HepG2 (cell line): ENCODE measurements around the gene KRT12. TPM values are rescaled to one million over a fixed set of nuclear protein-coding genes. Genes with fewer than 3 reads are reported as not detected.

Source experiments
- ATAC-seq: fragments of 200-7000 bp; cut with Tn5 transposase; 3 replicates; pipeline ENCODE4 v1.9.1; 2020; ENCODE audit warnings: mild to moderate bottlenecking, moderate library complexity
- BruUV-seq: library from RNA; stranded (reverse); fragments of 400-500 nt; replicated peaks from 2 replicates; lab custom pipeline; 2021; lab: Mats Ljungman, UMichigan
- CTCF ChIA-PET: fragments of 300-600 bp; formaldehyde crosslinking; extraction: SDS; loops from one replicate; lab custom pipeline; 2021; ENCODE audit warnings: low total read pairs, inconsistent platforms, low intra/inter-chr PET ratio; lab: Yijun Ruan, JAX
- POLR2A ChIA-PET: fragments of 350-600 bp; sonication (Branson Sonifier 250); formaldehyde crosslinking; loops from one replicate; lab custom pipeline; 2020; ENCODE audit warnings: antibody characterized with exemption, inconsistent platforms; lab: Yijun Ruan, JAX
- DNase-seq: peaks from one replicate; pipeline ENCODE4 v3.0.0-alpha.2; 2015; ENCODE audit warnings: low spot score
- FAIRE-seq: peaks from 3 replicates; lab custom pipeline; 2011; peaks lifted over from hg19 to GRCh38; lab: Jason Lieb, UNC
- H2AFZ ChIP-seq: one replicate; pipeline ENCODE4 v1.6.1; 2011; ENCODE audit warnings: low read length, inconsistent platforms
- H3K27ac ChIP-seq: fragments of 300-600 bp; 3 replicates; pipeline ENCODE4 v1.8.0; 2011; ENCODE audit warnings: mixed run types, mild to moderate bottlenecking, mixed read lengths, low read length, inconsistent platforms; ENCODE audit not compliant: insufficient read depth; ENCODE audit errors: extremely low read length
- H3K27me3 ChIP-seq, 2 experiments: fragments of 200-600 bp in 1 of 2; 2 replicates in 1 of 2; 3 replicates in 1 of 2; pipeline versions ENCODE4 v1.6.0 to v1.8.0; 2011; ENCODE audit warnings: low read length in 2 of 2, mild to moderate bottlenecking in 2 of 2, moderate library complexity in 2 of 2, inconsistent platforms in 1 of 2; ENCODE audit not compliant: insufficient read depth in 2 of 2, control insufficient read depth in 1 of 2
- H3K36me3 ChIP-seq, 2 experiments: fragments of 200-600 bp in 1 of 2; replicated peaks in 1 of 2; 2 replicates in 1 of 2; 3 replicates in 1 of 2; pipeline versions ENCODE4 v1.5.1 to v1.8.0; 2011; ENCODE audit warnings: low read length in 2 of 2, inconsistent platforms in 1 of 2; ENCODE audit not compliant: insufficient read depth in 2 of 2, control insufficient read depth in 1 of 2
- H3K4me1 ChIP-seq: 2 replicates; pipeline ENCODE4 v1.5.1; 2012; ENCODE audit warnings: low read length, inconsistent platforms; ENCODE audit not compliant: insufficient read depth
- H3K4me2 ChIP-seq: 2 replicates; pipeline ENCODE4 v1.6.0; 2011; ENCODE audit warnings: low read depth, low read length, inconsistent platforms
- H3K4me3 ChIP-seq, 3 experiments: fragments of 200-600 bp in 1 of 3; sonication (generic), shearing (Covaris generic) in 1 of 3; replicated peaks in 1 of 3; 2 replicates each; pipeline ENCODE4 v1.5.1; 2011 to 2016; ENCODE audit warnings: low read length in 3 of 3, inconsistent platforms in 2 of 3, low read depth in 2 of 3, mild to moderate bottlenecking in 2 of 3, control low read depth in 1 of 3, mixed read lengths in 1 of 3; ENCODE audit not compliant: insufficient read depth in 1 of 3
- H3K79me2 ChIP-seq: one replicate; pipeline ENCODE4 v1.6.1; 2011; ENCODE audit warnings: low read length, inconsistent platforms; ENCODE audit not compliant: insufficient read depth
- H3K9ac ChIP-seq: 2 replicates; pipeline ENCODE4 v1.6.0; 2011; ENCODE audit warnings: mild to moderate bottlenecking, low read depth, low read length, inconsistent platforms; ENCODE audit not compliant: insufficient read depth
- H3K9me3 ChIP-seq: 2 replicates; pipeline ENCODE4 v1.5.1; 2012; ENCODE audit warnings: mild to moderate bottlenecking, low read length
- H4K20me1 ChIP-seq: 2 replicates; pipeline ENCODE4 v1.6.0; 2011; ENCODE audit warnings: inconsistent platforms, mild to moderate bottlenecking, low read length, moderate library complexity; ENCODE audit not compliant: insufficient read depth
- ARNT2 ChIP-seq: sonication (generic); formaldehyde crosslinking; IDR thresholded peaks from 2 replicates; pipeline ENCODE4 v1.8.0; 2022; ENCODE audit warnings: mild to moderate bottlenecking, low read depth, missing genetic modification reagents, moderate library complexity
- ASH2L ChIP-seq: fragments of 300-600, 200-600 bp; sonication (generic); IDR thresholded peaks from 2 replicates; pipeline ENCODE4 v1.7.0; 2017; ENCODE audit warnings: low read depth, mild to moderate bottlenecking, moderate library complexity, mixed read lengths, low read length; ENCODE audit not compliant: insufficient read length
- BCLAF1 ChIP-seq: fragments of 450-650 bp; IDR thresholded peaks from 2 replicates; pipeline ENCODE4 v1.6.1; 2017; ENCODE audit warnings: mild to moderate bottlenecking
- GTF3A ChIP-seq: sonication (generic); formaldehyde crosslinking; conservative IDR thresholded peaks from 2 replicates; pipeline ENCODE4 v1.4.0; 2020; ENCODE audit warnings: mild to moderate bottlenecking, missing genetic modification reagents
- HOXA7 ChIP-seq: sonication (generic); formaldehyde crosslinking; IDR thresholded peaks from 2 replicates; pipeline ENCODE4 v1.8.1; 2022; ENCODE audit warnings: mild to moderate bottlenecking, missing genetic modification reagents, moderate library complexity
- NFYC ChIP-seq: IDR thresholded peaks from 2 replicates; pipeline ENCODE4 v1.6.1; 2016; ENCODE audit warnings: missing genetic modification reagents, missing compliant biosample characterization
- NR1H2 ChIP-seq: sonication (generic); formaldehyde crosslinking; IDR thresholded peaks from 2 replicates; pipeline ENCODE4 v1.8.1; 2022; ENCODE audit warnings: low read depth, missing genetic modification reagents, borderline replicate concordance
- RNF2 ChIP-seq: fragments of 450-650 bp; conservative IDR thresholded peaks from 2 replicates; pipeline ENCODE4 v1.6.1; 2016; ENCODE audit warnings: low read depth
- SNAI1 ChIP-seq: sonication (generic); formaldehyde crosslinking; IDR thresholded peaks from 2 replicates; pipeline ENCODE4 v1.5.0; 2020; ENCODE audit warnings: mild to moderate bottlenecking, missing genetic modification reagents, borderline replicate concordance
- SOX6 ChIP-seq, 2 experiments: fragments of 450-650 bp in 1 of 2; sonication (generic) in 1 of 2; formaldehyde crosslinking in 1 of 2; IDR thresholded peaks; 2 replicates each; pipeline versions ENCODE4 v1.4.0 to v1.6.1; 2017 to 2020; ENCODE audit warnings: antibody characterized with exemption in 1 of 2, mild to moderate bottlenecking in 1 of 2, missing genetic modification reagents in 1 of 2
- SPEN ChIP-seq: sonication (generic); formaldehyde crosslinking; IDR thresholded peaks from 2 replicates; pipeline ENCODE4 v1.5.1; 2020; ENCODE audit warnings: low read depth, mild to moderate bottlenecking, missing genetic modification reagents
- TRIM24 ChIP-seq: sonication (generic); formaldehyde crosslinking; IDR thresholded peaks from 2 replicates; pipeline ENCODE4 v1.8.0; 2022; ENCODE audit warnings: mild to moderate bottlenecking, missing genetic modification reagents
- ZFYVE20 ChIP-seq: sonication (generic); formaldehyde crosslinking; IDR thresholded peaks from 2 replicates; pipeline ENCODE4 v1.8.0; 2023; ENCODE audit warnings: low read depth, mild to moderate bottlenecking, moderate library complexity, missing genetic modification reagents, borderline replicate concordance
- ZNF232 ChIP-seq: sonication (generic); formaldehyde crosslinking; IDR thresholded peaks from 2 replicates; pipeline ENCODE4 v1.4.0; 2020; ENCODE audit warnings: missing genetic modification reagents, borderline replicate concordance
- ZNF564 ChIP-seq: sonication (generic); formaldehyde crosslinking; IDR thresholded peaks from 2 replicates; pipeline ENCODE4 v1.8.1; 2023; ENCODE audit warnings: mild to moderate bottlenecking, missing genetic modification reagents
- ZNF616 ChIP-seq: sonication (generic); formaldehyde crosslinking; IDR thresholded peaks from 2 replicates; pipeline ENCODE4 v1.5.0; 2020; ENCODE audit warnings: low read depth, mild to moderate bottlenecking, missing genetic modification reagents
- ZNF644 ChIP-seq: IDR thresholded peaks from 2 replicates; pipeline ENCODE4 v1.6.1; 2016; ENCODE audit warnings: low read depth
- ZNF747 ChIP-seq: sonication (generic); formaldehyde crosslinking; IDR thresholded peaks from 2 replicates; pipeline ENCODE4 v1.8.1; 2023; ENCODE audit warnings: missing genetic modification reagents, mild to moderate bottlenecking, borderline replicate concordance
- ZNF776 ChIP-seq: sonication (generic); formaldehyde crosslinking; IDR thresholded peaks from 2 replicates; pipeline ENCODE4 v1.4.0; 2020; ENCODE audit warnings: mild to moderate bottlenecking, missing genetic modification reagents
- ZNF883 ChIP-seq: sonication (generic); formaldehyde crosslinking; IDR thresholded peaks from 2 replicates; pipeline ENCODE4 v1.5.1; 2020; ENCODE audit warnings: mild to moderate bottlenecking, missing genetic modification reagents; ENCODE audit errors: not compliant biosample characterization
- ZSCAN20 ChIP-seq: sonication (generic); formaldehyde crosslinking; IDR thresholded peaks from 2 replicates; pipeline ENCODE4 v1.4.0; 2020; ENCODE audit warnings: missing genetic modification reagents, mild to moderate bottlenecking, borderline replicate concordance
- WGBS: methylation state at CpG from one replicate; pipeline ENCODE4 v1.1.6; 2017; ENCODE audit warnings: low lambda C conversion rate; 5-methylcytosine and 5-hydroxymethylcytosine counted together
- in situ Hi-C: cut with HindIII; loops from 2 replicates; pipeline ENCODE4 v1.10.0; 2017; ENCODE audit warnings: low pct_unique_long_range_greater_than_20kb; ENCODE audit not compliant: extremely low pct_ligation_motif_present
- intact Hi-C: fragments of 100-400 bp; cut with micrococcal nuclease; formaldehyde crosslinking; loops from one replicate; pipeline ENCODE4 v1.10.0; 2022; ENCODE audit not compliant: unreplicated experiment
- polyA plus RNA-seq, 8 experiments: library from polyadenylated mRNA; depleted of rRNA in 3 of 8; stranded (reverse) in 7 of 8; unstranded in 1 of 8; fragments of >200 nt; fragmentation: Illumina TruSeq in 4 of 8; extraction: Trizol in 4 of 8; gene quantifications; 2 replicates each; pipeline versions ENCODE4 v1.2.1 to v1.2.3, GENCODE V29; 2011 to 2016; ENCODE audit warnings: low read depth in 4 of 8, missing spikeins in 1 of 8, mixed read lengths in 1 of 8; ENCODE audit not compliant: insufficient read depth in 1 of 8
- total RNA-seq, 5 experiments: library from RNA; depleted of rRNA; stranded (reverse); fragments of >200 nt; fragmentation: Illumina TruSeq; extraction: Trizol; gene quantifications; 2 replicates each; pipeline ENCODE4 v1.2.3, GENCODE V29; 2016; ENCODE audit warnings: low read depth in 1 of 5
- TF ChIP-seq, protein P1 (sequence below): IDR thresholded peaks from 2 replicates; pipeline ENCODE4 v1.6.1; 2012; ENCODE audit warnings: inconsistent platforms

The KRT12 gene
- total and polyA plus RNA-seq, 2 of the 13 experiments (the other 11 are each of a cell fraction or from before 2014, with no cell fraction given), result 0.07 to 0.09 TPM

- TF ChIP-seq ZNF776 (CRISPR knock-in tag), result no peak
- no peak for TF ChIP-seq NFYC (CRISPR knock-in tag)
- TF ChIP-seq ZNF747, result no peak
- no peak for TF ChIP-seq ZNF232 (CRISPR knock-in tag)
- no peak for TF ChIP-seq GTF3A (CRISPR knock-in tag)
- no peak for TF ChIP-seq BCLAF1
- no peak for TF ChIP-seq HOXA7
- TF ChIP-seq ZSCAN20 (CRISPR knock-in tag), result no peak
- no peak for TF ChIP-seq ZNF644
Observed at GRCh38 chr17:40828454-40829044, 38.5 kb downstream of the KRT12 start (continued).

- H3K27me3 ChIP-seq, result no peaks in the 10 kb centered on the region
- no peaks in the 10 kb centered on the region for H3K9me3 ChIP-seq
- 96% methylated on average over 7 of the region's 7 CpGs for WGBS
- no peak overlapping the region for H2AFZ ChIP-seq
- H3K4me2 ChIP-seq, result no peak overlapping the region
- in situ Hi-C loops (no loop called here), intact Hi-C loops (no loop called here)
- no peak overlapping the region for H3K4me3 ChIP-seq
- ATAC-seq (no peak), DNase-seq (no peak), FAIRE-seq (no peak)
- no peak overlapping the region for H3K9ac ChIP-seq
- BruUV-seq, result no TSS peak
- POLR2A ChIA-PET, result interaction anchor here (1.8 kb wide), 1 partner anchor 9 kb away, joined by 6 read pairs; no protein-coding TSS in a partner anchor
- peaks cover 0 to 6% of the 10 kb centered on the region in 2 experiments; a peak in 2 of 5 replicates for H3K36me3 ChIP-seq
- peaks cover 14% of the 10 kb centered on the region for H3K79me2 ChIP-seq
- no peak overlapping the region for H3K27ac ChIP-seq
- no peaks in the 10 kb centered on the region for H4K20me1 ChIP-seq
- H3K4me1 ChIP-seq, result peaks cover 8% of the 10 kb centered on the region
- CTCF ChIA-PET, result no interaction called here
- no peak for TF ChIP-seq SOX6 (IDR thresholded peaks at IDR 0.05)
- TF ChIP-seq SOX6 (CRISPR knock-in tag; IDR thresholded peaks at IDR 0.05), result no peak
- no peak for TF ChIP-seq TRIM24 (CRISPR knock-in tag)
- no peak for TF ChIP-seq ZFYVE20 (CRISPR knock-in tag)
- TF ChIP-seq ZNF564 (CRISPR knock-in tag), result no peak
- no peak for TF ChIP-seq ZNF883 (CRISPR knock-in tag)
- TF ChIP-seq, protein P1, sequence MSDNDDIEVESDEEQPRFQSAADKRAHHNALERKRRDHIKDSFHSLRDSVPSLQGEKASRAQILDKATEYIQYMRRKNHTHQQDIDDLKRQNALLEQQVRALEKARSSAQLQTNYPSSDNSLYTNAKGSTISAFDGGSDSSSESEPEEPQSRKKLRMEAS, result no peak
- TF ChIP-seq NR1H2 (CRISPR knock-in tag), result no peak
- no peak for TF ChIP-seq SPEN
- TF ChIP-seq ASH2L, result no peak
- no peak for TF ChIP-seq ZNF616 (CRISPR knock-in tag)
- TF ChIP-seq ARNT2 (CRISPR knock-in tag), result no peak
- no peak for TF ChIP-seq RNF2
- no peak for TF ChIP-seq SNAI1 (CRISPR knock-in tag)
Observed at GRCh38 chr17:40827746-40828453, 39.1 kb downstream of the KRT12 start.
